GM19452 (cell line): ENCODE data around the gene KIAA1217.

Source experiments
- ATAC-seq: cut with Tn5 transposase; IDR thresholded peaks from one replicate; pipeline ENCODE4 v1.9.1; 2021; ENCODE audit not compliant: unreplicated experiment

KIAA1217 gene

DNA sequence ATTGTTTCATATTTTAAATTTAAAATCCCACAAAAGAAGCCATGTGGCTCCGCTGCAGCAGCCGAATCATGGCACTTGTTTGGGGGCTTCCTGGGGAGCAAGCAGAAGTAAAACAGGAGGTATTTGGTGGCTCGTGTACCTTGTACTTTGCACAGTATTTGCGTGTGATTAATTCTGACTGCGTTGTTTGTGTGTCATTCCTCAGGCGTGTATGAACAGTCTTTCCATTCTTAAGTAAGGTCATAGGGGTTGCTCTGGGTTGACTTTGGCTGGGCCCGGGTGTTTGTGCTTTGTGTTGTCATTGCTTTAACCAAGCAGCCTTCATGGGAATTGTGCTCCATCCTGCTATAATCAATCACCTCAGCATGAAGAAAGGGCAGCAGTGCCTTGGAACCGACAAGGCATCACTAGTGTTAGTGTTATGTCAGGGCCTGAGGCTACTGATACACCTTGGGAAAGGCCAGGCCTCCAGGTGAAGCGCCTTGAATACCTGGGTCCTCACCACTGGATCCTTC is 332.4 kb downstream of the KIAA1217 start:
- ATAC-seq: no peak

DNA sequence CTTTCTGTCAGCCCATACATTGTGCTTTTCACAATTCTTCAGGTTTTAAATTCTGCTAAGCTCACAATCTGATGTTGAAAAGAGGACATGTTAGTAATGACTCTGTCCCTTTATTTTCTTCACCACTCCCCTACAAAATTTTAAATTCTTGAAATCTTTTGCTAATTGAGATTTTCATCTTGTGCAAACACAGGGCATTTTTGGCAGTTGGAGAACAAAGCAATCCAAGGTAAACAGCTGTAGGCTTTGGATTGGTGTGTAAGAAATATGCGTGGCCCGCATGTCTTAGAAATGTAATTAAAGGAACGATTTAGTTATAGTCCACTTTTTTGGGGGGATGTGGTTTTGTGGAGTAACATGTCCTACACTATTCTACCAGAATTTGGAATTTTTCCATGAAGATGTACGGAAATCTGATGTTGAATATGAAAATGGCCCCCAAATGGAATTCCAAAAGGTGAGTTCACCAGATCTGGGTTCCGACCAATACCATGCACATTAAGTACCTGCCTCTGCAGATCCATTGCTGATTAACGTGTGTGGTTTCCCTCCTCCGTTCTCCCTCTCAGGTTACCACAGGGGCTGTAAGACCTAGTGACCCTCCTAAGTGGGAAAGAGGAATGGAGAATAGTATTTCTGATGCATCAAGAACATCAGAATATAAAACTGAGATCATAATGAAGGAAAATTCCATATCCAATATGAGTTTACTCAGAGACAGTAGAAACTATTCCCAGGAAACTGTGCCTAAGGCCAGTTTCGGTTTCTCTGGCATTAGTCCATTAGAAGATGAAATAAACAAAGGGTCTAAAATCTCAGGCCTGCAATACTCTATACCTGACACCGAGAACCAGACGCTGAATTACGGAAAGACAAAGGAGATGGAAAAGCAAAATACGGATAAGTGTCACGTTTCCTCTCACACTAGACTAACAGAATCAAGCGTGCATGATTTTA is 333.7 kb downstream of the KIAA1217 start:
- no peak for ATAC-seq

DNA sequence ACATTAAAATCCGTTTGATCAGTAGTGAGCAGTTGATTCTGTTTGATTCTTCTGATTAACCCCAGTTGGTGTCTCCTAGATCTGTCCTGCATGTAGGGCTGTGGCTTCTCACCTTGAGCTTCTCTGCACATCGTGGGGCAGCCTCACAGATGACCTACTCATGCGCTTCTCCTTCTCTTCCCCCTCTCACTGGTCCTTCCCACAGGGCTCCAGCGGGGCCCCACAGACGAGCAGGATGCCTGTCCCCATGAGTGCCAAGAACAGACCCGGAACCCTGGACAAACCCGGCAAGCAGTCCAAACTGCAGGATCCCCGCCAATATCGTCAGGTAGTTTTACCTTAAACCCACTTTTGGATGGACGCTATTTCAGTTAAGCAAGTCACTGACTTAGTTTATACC is 335.8 kb downstream of the KIAA1217 start:
- no peak for ATAC-seq

DNA sequence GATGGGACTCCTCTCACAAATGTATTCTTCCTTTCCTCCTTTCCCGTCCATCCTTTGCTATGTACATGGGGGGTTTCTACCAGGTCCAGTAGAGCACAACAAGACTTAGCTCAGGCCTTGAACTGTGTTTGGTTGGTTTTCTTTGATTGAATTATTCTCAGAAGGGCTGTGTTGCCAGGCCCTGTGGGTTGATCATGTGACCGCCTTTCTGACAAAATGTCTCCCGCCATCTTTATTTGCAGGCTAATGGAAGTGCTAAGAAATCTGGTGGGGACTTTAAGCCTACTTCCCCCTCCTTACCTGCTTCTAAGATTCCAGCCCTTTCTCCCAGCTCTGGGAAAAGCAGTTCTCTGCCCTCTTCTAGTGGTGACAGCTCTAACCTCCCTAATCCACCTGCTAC is 336.6 kb downstream of the KIAA1217 start:
- ATAC-seq: no peak

DNA sequence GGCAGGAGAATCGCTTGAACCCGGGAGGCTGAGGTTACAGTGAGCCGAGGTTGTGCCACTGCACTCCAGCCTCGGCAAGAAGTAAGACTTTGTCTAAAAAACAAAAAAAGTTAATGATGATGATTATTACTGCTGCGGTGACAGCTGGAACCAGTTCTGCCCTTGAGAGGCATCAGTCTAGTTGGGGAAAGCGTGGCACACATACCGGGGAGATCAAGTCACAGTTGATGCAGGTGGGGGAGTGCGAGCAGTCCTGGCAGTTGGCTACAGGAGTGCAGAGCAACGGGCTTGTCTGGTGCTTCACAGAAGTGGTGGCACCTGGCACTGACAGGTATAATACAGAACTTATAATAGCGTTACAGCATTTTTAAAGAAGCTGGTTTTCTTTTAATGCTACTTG is 341.7 kb downstream of the KIAA1217 start:
- ATAC-seq: no peak

DNA sequence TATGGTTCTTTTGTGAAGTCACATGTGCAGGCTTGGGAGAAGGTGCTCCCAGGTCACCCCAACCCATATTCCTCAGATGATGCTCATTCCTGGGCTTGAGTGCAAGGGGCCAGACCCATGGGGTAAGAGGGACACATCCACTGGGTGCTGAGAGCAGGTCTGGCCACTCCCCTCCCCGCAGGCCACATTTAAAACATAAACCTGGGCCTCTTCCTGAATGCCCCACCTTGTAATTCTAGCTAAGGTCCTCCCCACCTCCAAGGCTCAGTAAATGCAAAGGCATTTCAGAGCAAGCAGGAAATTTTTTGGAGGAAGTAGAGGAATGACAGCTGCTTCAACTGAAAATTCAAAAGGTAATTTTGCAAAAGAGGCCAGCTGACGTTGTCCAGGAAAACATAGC is 342.2 kb downstream of the KIAA1217 start:
- ATAC-seq: no peak

DNA sequence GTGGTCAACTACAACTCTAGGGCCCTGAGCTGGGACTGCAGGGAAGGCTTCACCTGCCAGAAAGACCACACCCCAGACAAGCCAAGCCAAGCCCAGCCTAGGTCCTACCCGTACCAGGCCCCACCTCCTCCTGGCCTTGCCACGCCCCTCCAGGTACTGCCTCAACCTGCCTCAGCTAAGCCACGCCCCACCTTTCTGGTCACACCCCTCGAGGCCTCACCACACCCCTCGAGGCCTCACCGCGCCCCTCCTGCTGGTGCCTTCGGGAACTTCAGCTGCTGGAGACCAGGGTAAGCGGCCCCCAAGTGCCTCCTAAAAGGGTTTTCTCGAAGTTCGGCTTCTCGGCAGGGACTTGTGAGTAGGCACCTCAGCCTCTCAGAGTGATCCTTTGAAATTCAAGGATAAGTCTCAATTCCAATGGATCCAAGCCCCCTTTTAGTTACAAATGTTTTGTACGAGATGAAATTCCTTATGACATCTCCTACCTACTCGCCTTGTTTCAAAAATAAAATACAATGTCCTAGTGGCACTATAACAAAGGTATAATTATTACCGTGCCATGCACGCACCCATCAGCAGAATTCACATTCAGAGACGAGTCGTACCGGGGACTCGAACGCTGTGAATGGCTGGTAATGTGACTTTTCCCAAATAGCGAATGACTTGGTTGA is 343.5 kb downstream of the KIAA1217 start:
- ATAC-seq: no peak

DNA sequence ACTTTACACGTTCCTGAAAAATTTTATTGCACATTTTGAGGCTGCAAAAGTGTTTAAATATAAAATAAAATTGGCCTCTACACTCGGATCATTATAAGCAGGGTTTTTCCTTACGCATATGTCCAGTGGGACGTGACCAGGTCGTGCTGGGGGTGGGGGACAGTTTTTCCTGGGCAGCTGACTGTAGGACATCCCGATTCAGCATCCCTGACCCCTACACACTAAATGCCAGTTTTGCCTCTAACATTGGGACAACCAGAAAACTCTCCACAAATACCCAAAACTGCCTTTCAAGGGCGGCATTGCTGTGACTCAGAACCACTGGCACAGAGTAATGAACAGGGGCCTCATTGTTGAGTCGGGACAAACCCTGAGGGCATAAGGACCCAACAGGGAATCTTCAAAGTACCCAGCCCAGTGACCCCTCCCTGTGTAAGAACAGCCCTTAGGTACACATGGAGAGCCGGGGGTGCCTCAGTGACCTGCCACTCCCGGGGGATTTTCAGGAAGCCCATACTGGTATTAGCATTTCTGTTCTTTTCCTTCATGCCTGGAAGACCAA is 344.2 kb downstream of the KIAA1217 start:
- no peak for ATAC-seq

DNA sequence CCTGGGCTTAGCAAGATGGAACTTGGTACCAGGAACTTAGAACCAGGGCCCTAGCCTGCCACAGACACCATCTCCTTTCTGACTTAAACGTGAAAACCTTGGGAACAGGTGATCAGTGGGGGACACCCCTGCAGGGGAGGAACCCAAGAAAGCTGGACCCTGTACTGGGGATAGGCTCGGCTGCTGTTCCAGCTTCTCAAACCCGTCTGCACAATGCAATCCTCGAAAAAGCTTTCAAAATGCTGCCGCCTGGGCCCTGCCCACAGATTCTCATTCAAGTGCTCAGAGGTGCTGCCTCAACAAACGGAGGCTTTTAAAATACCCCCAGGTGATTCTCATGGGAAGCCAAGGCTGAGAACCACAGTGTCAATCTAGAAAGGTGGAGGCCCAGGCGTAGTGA is 345.1 kb downstream of the KIAA1217 start:
- ATAC-seq: no peak

DNA sequence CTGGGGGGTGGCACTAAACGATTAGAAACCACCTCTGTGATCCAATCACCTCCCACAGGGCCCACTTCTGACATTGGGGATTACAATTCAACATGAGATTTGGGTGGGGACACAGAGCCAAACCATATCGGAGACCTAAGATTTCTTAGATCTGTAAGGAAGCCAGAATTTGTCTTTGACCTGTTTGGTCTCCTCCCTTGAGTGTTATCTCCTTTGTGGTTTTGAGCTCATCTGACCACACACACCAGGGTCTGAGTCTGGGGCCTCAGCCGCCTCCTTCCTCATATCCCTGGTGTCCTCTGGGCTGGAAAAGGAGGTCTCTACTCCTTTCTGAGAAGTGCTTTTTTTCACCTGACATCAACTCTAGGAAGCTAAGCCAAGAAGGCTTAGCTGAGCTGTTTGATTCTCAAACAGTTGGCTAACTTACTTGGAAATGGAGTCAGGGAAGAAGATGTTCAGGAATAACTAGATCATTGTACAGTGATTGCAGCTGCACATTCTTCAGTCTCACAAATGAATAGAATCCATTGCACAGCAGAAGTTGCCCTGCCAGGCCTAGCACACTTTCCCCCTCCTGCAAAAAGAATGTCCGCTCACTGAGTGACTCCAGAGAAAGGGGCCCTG is 347.3 kb downstream of the KIAA1217 start:
- ATAC-seq: no peak

DNA sequence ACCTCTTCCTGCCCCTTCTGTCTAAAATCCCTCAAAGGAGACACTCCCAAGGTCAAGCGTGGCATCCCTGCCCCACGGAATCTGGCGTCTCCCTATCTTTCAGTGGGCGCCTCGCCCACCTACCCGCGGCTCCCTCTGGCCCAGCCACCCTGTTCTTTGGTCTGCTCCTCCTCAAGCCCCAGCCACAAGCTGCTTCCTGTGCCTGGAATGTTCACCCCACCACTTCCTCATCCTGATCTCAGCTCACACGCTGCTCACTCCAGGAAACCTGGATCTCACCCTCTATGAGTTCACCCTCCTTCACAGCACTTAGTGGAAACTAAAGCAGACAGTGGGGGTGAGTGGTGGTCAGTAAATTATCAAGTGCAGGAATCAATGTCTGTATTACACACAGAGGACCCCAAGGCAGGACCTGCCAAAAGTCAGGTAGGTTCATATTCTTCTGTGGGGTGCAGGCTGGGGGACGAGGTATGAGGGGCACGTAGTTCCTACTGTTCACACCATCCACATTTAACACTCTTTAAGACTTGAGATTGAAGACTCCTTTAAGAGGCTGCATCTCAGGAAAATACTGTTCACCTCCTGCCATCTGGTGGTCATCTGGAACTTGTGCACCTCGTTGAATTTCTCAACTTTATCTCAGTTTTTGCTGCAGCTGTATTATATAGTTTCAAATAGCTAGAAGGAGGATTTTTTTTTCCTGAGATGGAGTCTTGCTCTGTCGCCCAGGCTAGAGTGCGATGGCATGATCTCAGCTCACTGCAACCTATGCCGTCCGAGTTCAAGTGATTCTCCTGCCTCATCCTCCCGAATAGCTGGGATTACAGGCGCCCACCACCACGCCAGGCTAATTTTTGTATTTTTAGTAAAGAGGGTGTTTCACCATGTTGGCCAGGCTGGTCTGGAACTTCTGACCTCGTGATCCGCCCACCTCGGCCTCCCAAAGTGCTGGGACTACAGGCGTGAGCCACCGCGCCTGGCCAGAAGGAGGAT is 348.1 kb downstream of the KIAA1217 start:
- no peak for ATAC-seq

DNA sequence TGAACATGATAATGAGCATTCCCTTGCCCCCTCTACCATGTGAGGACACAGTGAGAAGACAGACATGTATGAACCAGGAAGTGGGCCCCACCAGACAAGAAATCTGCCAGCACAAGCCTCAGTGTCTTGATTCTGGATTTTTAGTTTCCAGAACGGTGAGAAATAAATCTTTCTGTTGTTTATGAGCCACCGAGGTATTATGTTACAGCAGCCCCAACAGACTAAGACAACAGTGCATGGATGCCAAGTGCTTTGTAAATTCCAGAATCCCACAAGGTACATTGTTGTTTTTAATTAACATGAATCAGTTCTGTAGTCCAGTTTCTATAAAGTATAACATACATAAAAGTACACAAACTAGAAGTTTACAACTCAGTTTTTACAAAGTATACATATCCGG is 352.5 kb downstream of the KIAA1217 start:
- no peak for ATAC-seq

DNA sequence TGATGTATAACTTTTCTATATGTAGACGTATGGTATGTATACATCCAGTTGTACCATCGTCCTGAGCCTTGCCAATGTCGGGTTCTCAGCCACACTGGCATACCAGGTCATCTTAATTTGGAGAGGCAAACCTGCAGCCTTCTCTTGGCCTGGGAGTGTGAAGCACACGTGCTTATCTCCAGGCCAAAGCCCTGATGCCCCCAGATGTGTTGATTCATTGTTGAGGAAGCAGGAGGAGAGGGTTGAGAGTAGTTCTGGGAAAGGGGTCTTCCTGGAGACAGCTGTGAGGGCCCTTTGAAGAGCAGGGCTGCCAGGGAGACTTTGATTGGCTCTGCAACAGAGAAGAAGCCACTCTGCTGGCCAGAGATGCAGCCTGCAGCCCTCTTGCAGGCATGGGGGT is 359.1 kb downstream of the KIAA1217 start:
- no peak for ATAC-seq

DNA sequence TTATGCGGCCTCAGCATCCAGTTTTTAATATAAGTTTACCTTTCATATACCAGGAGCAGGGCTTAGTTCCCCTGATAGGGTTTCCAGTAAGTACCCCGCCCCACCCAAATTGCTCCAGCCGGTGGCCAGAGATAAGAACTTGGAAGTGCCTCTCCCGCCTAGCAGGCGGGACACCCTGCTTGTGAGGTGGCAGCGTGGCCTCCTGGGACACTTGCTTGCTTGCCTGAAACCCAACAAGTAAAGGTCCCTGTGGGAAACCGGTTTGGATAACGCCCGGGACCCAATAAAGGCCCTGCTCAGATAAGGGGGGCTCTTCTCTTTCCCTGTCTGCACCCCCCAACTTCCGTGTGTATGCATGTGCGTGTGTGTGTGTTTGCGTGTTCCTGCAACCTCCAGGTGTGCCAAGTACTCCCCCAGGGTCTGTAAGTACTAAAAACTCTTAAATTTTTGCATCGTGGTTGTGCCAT is 360.4 kb downstream of the KIAA1217 start:
- ATAC-seq: no peak

DNA sequence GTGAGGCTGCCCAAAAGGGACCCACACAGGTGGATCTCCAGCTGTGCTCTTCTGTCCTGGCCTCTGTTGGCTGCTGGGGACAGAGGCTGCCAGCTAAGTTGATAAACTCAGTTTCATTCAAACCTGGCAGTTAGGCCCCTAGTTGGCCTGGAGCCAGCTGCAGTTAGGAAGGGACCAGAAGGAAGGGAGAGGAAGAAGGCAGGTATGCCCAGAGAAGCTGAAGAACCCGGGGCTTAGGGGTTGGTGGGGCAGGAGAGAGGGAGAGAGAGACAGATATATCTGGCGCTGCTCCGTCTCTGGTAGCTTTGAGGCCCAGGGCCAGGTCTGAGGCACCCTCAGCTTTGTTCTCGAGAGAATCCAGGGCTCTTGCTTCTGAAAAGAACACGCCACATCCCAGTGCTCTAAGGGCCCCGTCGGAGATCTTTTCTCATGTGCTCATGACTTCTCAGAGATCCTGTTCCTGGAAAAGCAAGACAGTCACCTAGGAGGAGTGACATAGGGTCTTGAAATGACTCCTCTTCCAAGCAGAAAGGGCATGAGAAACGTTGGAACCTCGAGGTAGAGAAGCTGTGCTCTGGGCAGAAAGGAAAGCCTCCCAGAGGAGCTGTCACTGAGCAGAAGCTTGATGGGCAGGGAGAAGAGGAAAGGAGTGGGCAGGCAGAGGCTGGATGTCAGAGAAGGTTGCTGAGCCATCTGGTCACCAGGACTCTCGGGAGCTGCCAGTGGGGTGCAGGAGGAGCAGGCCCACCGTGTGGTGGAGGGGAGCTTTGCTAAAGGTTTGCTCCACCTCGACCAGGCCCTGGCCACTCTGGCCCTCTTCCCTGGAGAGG is 361.1 kb downstream of the KIAA1217 start:
- no peak for ATAC-seq

DNA sequence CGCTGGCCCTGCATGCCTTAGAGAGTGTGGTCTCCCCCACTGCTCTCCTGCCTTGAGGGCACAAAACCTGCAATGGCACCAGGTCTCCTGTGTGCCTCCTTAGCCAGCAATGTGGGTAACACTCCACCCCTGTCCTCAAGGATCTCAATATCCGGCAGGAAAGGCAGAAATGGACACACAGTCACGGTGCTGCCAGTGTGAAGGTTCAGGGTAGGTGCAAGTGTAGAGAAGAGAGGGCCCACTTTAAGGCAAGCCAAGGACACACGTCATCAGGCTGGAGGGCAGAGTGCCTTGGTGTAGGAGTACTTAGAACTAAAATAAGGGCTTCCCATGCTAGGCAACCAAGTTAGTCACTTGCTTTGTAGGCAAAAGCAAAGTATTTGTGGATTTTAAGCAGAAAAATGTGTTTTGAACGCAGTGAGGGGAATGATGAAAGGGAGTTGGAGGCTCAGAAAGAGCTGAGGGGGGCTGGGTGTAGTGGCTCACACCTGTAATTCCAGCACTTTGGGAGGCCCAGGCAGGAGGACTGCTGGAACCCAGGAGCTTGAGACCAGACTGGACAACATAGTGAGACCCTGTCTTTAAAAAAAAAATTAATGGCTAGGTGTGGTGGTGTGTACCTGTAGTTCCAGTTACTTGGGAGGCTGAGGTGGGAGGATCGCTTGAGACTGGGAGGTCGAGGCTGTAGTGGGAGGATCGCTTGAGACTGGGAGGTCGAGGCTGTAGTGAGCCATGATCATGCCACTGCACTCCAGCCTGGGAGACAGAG is 361.9 kb downstream of the KIAA1217 start:
- no peak for ATAC-seq

DNA sequence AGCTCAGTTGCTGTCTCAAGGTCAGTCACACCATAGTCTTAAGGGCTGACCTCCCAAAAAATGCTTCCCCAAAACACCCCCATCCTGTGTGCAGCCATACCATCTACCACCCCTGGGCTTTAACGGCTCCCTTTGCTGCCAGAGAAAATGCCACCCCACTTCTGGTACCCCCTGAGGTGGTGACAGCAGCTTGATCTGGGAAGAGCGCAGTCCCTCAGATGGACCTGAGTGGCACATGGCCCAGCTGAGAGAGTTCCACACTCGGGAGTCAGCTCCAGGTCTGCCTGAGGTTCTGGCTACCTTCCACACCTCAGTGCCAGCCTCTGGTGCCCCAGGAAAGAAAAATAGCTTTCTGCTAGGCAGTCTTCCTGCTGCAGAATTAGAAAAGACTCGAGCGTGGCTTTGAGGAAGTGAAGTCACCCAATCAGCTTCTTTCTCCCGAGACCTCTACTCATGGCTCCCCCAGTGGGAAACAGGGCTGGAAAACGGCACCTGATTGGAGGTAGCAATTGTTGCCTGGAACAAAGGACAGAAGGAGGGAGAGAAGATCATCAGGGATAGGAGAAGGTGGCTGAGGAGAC is 363.0 kb downstream of the KIAA1217 start:
- ATAC-seq: no peak

DNA sequence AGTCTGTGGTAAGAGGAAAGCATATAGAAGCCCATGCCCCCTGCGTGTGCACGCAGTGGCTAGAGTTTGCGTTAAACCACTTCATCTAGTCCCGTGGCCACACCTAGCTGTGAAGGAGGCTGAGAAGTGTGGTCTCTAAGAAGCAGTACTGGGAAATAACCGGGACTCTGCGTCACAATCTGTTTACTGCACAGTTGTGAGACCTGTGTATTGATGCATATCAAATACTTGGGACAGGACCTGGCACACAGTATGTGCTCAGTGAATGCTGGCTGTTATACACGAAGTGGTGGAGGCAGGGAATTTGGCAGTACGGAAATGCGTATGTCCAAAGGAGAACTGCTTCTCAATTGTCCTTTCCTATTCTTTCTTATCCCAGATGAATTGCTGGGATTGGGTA is 365.2 kb downstream of the KIAA1217 start:
- ATAC-seq: no peak
